ENCODE results near the gene PDE12. TPM values are rescaled to one million over a fixed set of nuclear protein-coding genes. Genes with fewer than 3 reads are reported as not detected.

Gene PDE12
- total and polyA plus RNA-seq, 12 donors = 3.0 to 42.3 (median 26.2) TPM

DNA sequence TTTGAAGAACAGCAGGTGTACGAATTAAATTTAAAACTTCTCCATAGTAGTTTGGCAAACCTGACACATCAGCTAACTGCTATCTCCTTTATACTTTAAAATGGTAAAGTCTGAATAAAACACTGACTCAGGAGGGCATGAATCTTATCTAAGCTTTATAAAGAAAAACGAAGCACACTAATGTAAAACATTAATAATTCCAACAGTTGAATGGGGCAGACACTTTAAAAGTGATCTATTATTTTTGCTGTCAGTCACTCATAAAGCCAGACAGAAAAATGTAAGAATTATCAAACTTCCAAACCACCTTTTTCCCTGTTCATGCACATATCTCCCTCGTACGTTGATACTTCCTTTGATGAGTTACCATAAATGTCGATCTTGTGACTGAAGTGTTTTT, 38.5 kb downstream of the PDE12 start:
- DNase-seq = no peak
- no peaks in the 10 kb centered on the region for H3K36me3 ChIP-seq (replicated peaks in 1 of 2)
- TF ChIP-seq, protein P1, sequence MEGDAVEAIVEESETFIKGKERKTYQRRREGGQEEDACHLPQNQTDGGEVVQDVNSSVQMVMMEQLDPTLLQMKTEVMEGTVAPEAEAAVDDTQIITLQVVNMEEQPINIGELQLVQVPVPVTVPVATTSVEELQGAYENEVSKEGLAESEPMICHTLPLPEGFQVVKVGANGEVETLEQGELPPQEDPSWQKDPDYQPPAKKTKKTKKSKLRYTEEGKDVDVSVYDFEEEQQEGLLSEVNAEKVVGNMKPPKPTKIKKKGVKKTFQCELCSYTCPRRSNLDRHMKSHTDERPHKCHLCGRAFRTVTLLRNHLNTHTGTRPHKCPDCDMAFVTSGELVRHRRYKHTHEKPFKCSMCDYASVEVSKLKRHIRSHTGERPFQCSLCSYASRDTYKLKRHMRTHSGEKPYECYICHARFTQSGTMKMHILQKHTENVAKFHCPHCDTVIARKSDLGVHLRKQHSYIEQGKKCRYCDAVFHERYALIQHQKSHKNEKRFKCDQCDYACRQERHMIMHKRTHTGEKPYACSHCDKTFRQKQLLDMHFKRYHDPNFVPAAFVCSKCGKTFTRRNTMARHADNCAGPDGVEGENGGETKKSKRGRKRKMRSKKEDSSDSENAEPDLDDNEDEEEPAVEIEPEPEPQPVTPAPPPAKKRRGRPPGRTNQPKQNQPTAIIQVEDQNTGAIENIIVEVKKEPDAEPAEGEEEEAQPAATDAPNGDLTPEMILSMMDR (IDR thresholded peaks at IDR 0.05) = no peak
- no peak for TF ChIP-seq POLR2A (IDR thresholded peaks at IDR 0.05)
- H3K27ac ChIP-seq = peak overlapping the region in 3 of 5 donors; percentile 95 to 99 (median 98)
- H3K4me1 ChIP-seq (replicated peaks in 1 of 2) = peaks cover 47 to 62% of the 10 kb centered on the region in 2 donors
- WGBS, 4 donors = 20 to 28% (median 26%) methylated on average over 5 of the region's 5 CpGs
- H3K9me3 ChIP-seq (replicated peaks in 1 of 3) = no peaks in the 10 kb centered on the region
- peak overlapping the region in 1 of 4 donors; percentile 84 for H3K4me3 ChIP-seq
- intact Hi-C loops (cut with DNase I) = loop anchor here in 1 of 2 donors (5.0 kb wide), 1 partner anchor 37 kb away; the partner anchor contains the start of gene PDE12
- no peaks in the 10 kb centered on the region for H3K27me3 ChIP-seq

DNA sequence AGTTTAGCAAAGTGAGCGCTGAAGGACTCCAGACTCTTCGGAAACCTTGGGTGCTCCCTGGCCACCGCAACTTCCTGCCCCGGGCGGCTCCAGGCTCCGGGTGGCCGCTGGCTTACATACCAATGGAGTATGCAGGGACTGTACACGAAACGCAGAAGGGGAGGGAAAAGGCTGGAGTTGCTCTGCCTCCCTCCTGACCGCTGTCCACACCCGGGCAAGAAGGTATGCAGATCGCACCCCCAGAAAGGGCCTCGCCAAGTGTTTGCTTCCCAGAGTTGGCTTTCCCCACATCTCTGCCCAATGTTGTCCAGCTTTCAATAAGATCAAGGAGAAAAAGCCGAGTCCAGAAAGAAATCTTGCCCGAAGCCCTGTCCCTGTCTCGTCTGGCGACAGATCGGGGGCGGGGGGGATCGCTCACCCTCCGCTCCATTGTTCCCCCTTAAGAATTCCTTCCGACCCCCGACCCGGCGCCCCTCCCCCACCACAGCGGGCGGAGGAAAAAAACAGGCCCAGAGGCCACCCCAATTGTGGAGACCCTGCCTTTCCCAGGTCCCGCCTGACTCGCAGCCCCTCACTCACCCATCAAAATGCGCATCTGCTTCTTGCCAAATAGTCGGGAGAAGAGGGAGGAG, 40.5 kb downstream of the PDE12 start:
- no peaks in the 10 kb centered on the region for H3K36me3 ChIP-seq (replicated peaks in 1 of 2)
- H3K27ac ChIP-seq = peak overlapping the region; percentile 95 to 100 (median 98)
- WGBS, 4 donors = 0 to 1% (median 0%) methylated on average over 14 to 31 of the region's 31 CpGs
- TF ChIP-seq, protein P1 (IDR thresholded peaks at IDR 0.05) = no peak
- peak; percentile 36 to 79 for TF ChIP-seq POLR2A (IDR thresholded peaks at IDR 0.05)
- H3K27me3 ChIP-seq = no peaks in the 10 kb centered on the region
- H3K4me3 ChIP-seq = peak overlapping the region; percentile 48 to 96 (median 72)
- intact Hi-C loops (cut with DNase I) = loop anchor here in 1 of 2 donors (5.0 kb wide), 1 partner anchor 39 kb away; the partner anchor contains the start of gene PDE12
- H3K9me3 ChIP-seq (replicated peaks in 1 of 3) = no peaks in the 10 kb centered on the region
- DNase-seq = peak; percentile 76 to 93 (median 89)
- H3K4me1 ChIP-seq (replicated peaks in 1 of 2) = peaks cover 47 to 58% of the 10 kb centered on the region in 2 donors

GRCh38 chr3:57597127-57597923, 41.3 kb downstream of the PDE12 start, which contains the start of gene ARF4:
Gene ARF4 (minus strand): TSS chr3:57597344. CDS start chr3:57597140, 204 bp downstream.
- intact Hi-C loops (cut with DNase I) = loop anchor here in 1 of 2 donors (5.0 kb wide), 1 partner anchor 40 kb away; the partner anchor contains the start of gene PDE12
- H3K27ac ChIP-seq = peak within 1 kb of the TSS; percentile 96 to 100 (median 98)
- H3K9me3 ChIP-seq (replicated peaks in 1 of 3) = no peaks in the 10 kb centered on the region
- H3K4me1 ChIP-seq (replicated peaks in 1 of 2) = peaks cover 44 to 51% of the 10 kb centered on the region in 2 donors
- H3K27me3 ChIP-seq = no peaks in the 10 kb centered on the region
- H3K4me3 ChIP-seq = peak within 1 kb of the TSS; percentile 48 to 96 (median 72)
- peak; percentile 99 to 100 (median 99) for DNase-seq
- 0 to 1% (median 0%) methylated on average over 17 to 67 of the region's 67 CpGs for WGBS, 4 donors
- TF ChIP-seq, protein P1 (IDR thresholded peaks at IDR 0.05) = peak in 1 of 6 experiments; percentile 8
- TF ChIP-seq POLR2A (IDR thresholded peaks at IDR 0.05) = peak; percentile 99 to 100
- H3K36me3 ChIP-seq (replicated peaks in 1 of 2) = no peaks in the 10 kb centered on the region

Measured in adrenal gland (tissue), 12 donors.